SK-N-SH treated with all-trans-retinoic acid at 6 μM for 48 hours (cell line): ENCODE measurements around the gene HECTD4.

Source experiments
- ATAC-seq: fragments of 200-7000 bp; cut with Tn5 transposase; 3 replicates; pipeline ENCODE4 v1.9.1; 2020; ENCODE audit warnings: mild to moderate bottlenecking, moderate library complexity
- ARNTL ChIP-seq: fragments of 450-650 bp; formaldehyde crosslinking; IDR thresholded peaks from 2 replicates; pipeline ENCODE4 v1.5.0; 2020; ENCODE audit warnings: low read depth, mild to moderate bottlenecking, moderate library complexity, borderline replicate concordance
- BACH2 ChIP-seq: fragments of 250-450 bp; sonication (Bioruptor Pico); IDR thresholded peaks from 2 replicates; pipeline ENCODE4 v1.9.0; 2021; ENCODE audit warnings: mild to moderate bottlenecking, borderline replicate concordance
- CREB5 ChIP-seq: fragments of 250-450 bp; sonication (Bioruptor Pico); IDR thresholded peaks from 2 replicates; pipeline ENCODE4 v1.5.1; 2020; ENCODE audit warnings: low read depth, mild to moderate bottlenecking, moderate library complexity
- CSDC2 ChIP-seq: fragments of 250-450 bp; sonication (Bioruptor Pico); IDR thresholded peaks from 2 replicates; pipeline ENCODE4 v1.5.0; 2020; ENCODE audit warnings: mild to moderate bottlenecking, moderate library complexity
- CSRNP3 ChIP-seq: fragments of 250-450 bp; sonication (Bioruptor Pico); IDR thresholded peaks from 2 replicates; pipeline ENCODE4 v1.5.1; 2021; ENCODE audit warnings: mild to moderate bottlenecking, moderate library complexity
- GLIS3 ChIP-seq: fragments of 250-450 bp; sonication (Bioruptor Pico); IDR thresholded peaks from 2 replicates; pipeline ENCODE4 v1.5.0; 2020; ENCODE audit warnings: mild to moderate bottlenecking, moderate library complexity
- ISL1 ChIP-seq: fragments of 250-450 bp; sonication (Bioruptor Pico); IDR thresholded peaks from 2 replicates; pipeline ENCODE4 v2.1.2; 2022; ENCODE audit warnings: mild to moderate bottlenecking, moderate library complexity
- OSR1 ChIP-seq: fragments of 250-450 bp; sonication (Bioruptor Pico); IDR thresholded peaks from 2 replicates; pipeline ENCODE4 v1.8.0; 2022; ENCODE audit warnings: moderate library complexity, mild to moderate bottlenecking, inconsistent platforms
- PATZ1 ChIP-seq: fragments of 250-450 bp; sonication (Bioruptor Pico); IDR thresholded peaks from 2 replicates; pipeline ENCODE4 v1.8.0; 2020; ENCODE audit warnings: mild to moderate bottlenecking, moderate library complexity, borderline replicate concordance
- POU6F1 ChIP-seq: fragments of 250-450 bp; sonication (Bioruptor Pico); IDR thresholded peaks from 2 replicates; pipeline ENCODE4 v1.8.0; 2021; ENCODE audit warnings: low read depth, mild to moderate bottlenecking, moderate library complexity, borderline replicate concordance
- PPARA ChIP-seq: fragments of 250-450 bp; sonication (Bioruptor Pico); IDR thresholded peaks from 2 replicates; pipeline ENCODE4 v1.5.0; 2020; ENCODE audit warnings: mild to moderate bottlenecking, borderline replicate concordance
- RARB ChIP-seq: fragments of 250-450 bp; sonication (Bioruptor Pico); IDR thresholded peaks from 2 replicates; pipeline ENCODE4 v1.8.0; 2021; ENCODE audit warnings: mild to moderate bottlenecking, moderate library complexity
- SNAI2 ChIP-seq: fragments of 250-450 bp; sonication (Bioruptor Pico); IDR thresholded peaks from 2 replicates; pipeline ENCODE4 v1.5.0; 2020; ENCODE audit warnings: mild to moderate bottlenecking, moderate library complexity
- TCF4 ChIP-seq: fragments of 250-450 bp; sonication (Bioruptor Pico); IDR thresholded peaks from 2 replicates; pipeline ENCODE4 v1.8.0; 2021; ENCODE audit warnings: mild to moderate bottlenecking, moderate library complexity, borderline replicate concordance
- TSHZ2 ChIP-seq: fragments of 250-450 bp; sonication (Bioruptor Pico); IDR thresholded peaks from 2 replicates; pipeline ENCODE4 v1.5.0; 2020; ENCODE audit warnings: mild to moderate bottlenecking, moderate library complexity
- ZC3H10 ChIP-seq: fragments of 250-450 bp; sonication (Bioruptor Pico); IDR thresholded peaks from 2 replicates; pipeline ENCODE4 v1.5.1; 2021; ENCODE audit warnings: mild to moderate bottlenecking, moderate library complexity
- ZFP3 ChIP-seq: fragments of 250-450 bp; sonication (Bioruptor Pico); IDR thresholded peaks from 2 replicates; pipeline ENCODE4 v1.5.0; 2020; ENCODE audit warnings: mild to moderate bottlenecking, moderate library complexity
- ZFP30 ChIP-seq: fragments of 450-650 bp; formaldehyde crosslinking; IDR thresholded peaks from 2 replicates; pipeline ENCODE4 v1.5.0; 2022; ENCODE audit warnings: mild to moderate bottlenecking, moderate library complexity
- ZNF70 ChIP-seq: fragments of 450-650 bp; formaldehyde crosslinking; IDR thresholded peaks from 2 replicates; pipeline ENCODE4 v1.5.0; 2020; ENCODE audit warnings: mild to moderate bottlenecking, moderate library complexity
- ZNF8 ChIP-seq: fragments of 450-650 bp; formaldehyde crosslinking; IDR thresholded peaks from 2 replicates; pipeline ENCODE4 v1.5.0; 2020; ENCODE audit warnings: mild to moderate bottlenecking, moderate library complexity

The HECTD4 gene

GRCh38 chr12:112183141-112184021, 198.8 kb downstream of the HECTD4 start (continued):
- no peak for TF ChIP-seq POU6F1

GRCh38 chr12:112182499-112182898, 199.7 kb downstream of the HECTD4 start:
- no peak for TF ChIP-seq BACH2 (CRISPR knock-in tag)
- TF ChIP-seq ISL1 (CRISPR knock-in tag) = no peak
- no peak for TF ChIP-seq TCF4 (CRISPR knock-in tag)
- no peak for TF ChIP-seq ARNTL
- no peak for TF ChIP-seq RARB (CRISPR knock-in tag)
- TF ChIP-seq ZFP30 (CRISPR knock-in tag) = no peak
- TF ChIP-seq PPARA (CRISPR knock-in tag) = no peak
- no peak for TF ChIP-seq ZC3H10 (CRISPR knock-in tag)
- TF ChIP-seq OSR1 (CRISPR knock-in tag) = no peak
- TF ChIP-seq CREB5 (CRISPR knock-in tag) = no peak
- TF ChIP-seq TSHZ2 (CRISPR knock-in tag) = no peak
- no peak for TF ChIP-seq CSDC2
- TF ChIP-seq PATZ1 = no peak
- no peak for TF ChIP-seq ZNF70 (CRISPR knock-in tag)
- no peak for ATAC-seq

- TF ChIP-seq ZNF70 (CRISPR knock-in tag) (no peak), SNAI2 (no peak), GLIS3 (CRISPR knock-in tag) (no peak), RARB (CRISPR knock-in tag) (no peak)
- no peak for ATAC-seq
Measured at GRCh38 chr12:112180422-112180821, 201.8 kb downstream of the HECTD4 start.

- ATAC-seq = no peak
- TF ChIP-seq ZNF8 (no peak), BACH2 (CRISPR knock-in tag) (no peak), CSRNP3 (no peak), TSHZ2 (CRISPR knock-in tag) (no peak), PPARA (CRISPR knock-in tag) (no peak), ZC3H10 (CRISPR knock-in tag) (no peak), OSR1 (CRISPR knock-in tag) (no peak), ZFP3 (no peak), CSDC2 (no peak)
Measured at GRCh38 chr12:112179916-112180315, 202.3 kb downstream of the HECTD4 start.
